Measurements from ENCODE around the gene IFIT1B.

Gene IFIT1B

GRCh38 chr10:89425000-89425399, 47.1 kb downstream of the IFIT1B start (continued):
- TF ChIP-seq ZNF121 (tag by site-specific recombination; IDR thresholded peaks at IDR 0.05) (no peak), ZNF311 (tag by site-specific recombination; IDR thresholded peaks at IDR 0.05; ENCODE audit: borderline replicate concordance) (no peak)

DNA sequence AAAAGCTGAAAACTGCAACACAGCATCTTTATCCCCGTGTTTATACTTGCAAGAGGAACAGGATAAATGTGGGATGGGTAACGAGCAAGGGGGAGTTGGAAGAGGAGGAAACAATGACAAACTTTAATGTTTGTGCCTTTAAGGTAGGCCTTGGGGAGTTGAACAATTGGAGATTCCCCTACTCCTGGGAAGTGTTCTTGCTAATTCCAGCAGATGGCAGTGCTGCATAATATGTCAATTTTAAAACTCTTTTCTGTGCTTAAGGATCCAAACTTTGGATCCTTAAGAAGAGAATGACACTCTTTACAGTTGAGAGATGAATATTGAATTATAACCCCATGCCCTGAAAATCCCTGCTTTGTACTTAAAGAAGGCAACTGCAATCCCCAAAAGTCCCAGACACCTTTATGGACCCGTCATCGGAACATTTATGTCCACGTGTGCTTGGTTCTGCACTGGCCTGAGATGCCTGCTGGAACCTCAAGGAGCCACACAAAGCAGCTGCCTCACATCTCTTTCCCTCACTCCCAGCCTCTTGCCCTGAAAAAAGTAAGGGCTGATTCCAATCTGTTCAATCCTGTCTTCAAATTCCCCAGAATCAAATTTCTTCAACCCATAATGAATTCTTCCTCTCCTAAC, 48.5 kb downstream of the IFIT1B start:
- no peaks in the 10 kb centered on the region for H3K9me3 ChIP-seq (ENCODE audit: control insufficient read depth, insufficient read depth, low read depth, low read length)
- H3K36me3 ChIP-seq (ENCODE audit: control insufficient read depth in 2 of 2, insufficient read depth in 1 of 2, low read length in 2 of 2), result peaks cover 0 to 4% of the 10 kb centered on the region in 2 experiments; a peak in 1 of 3 replicates
- no peak overlapping the region for H3K27ac ChIP-seq (ENCODE audit: extremely low read depth, low read depth, low read length)
- no peak overlapping the region for H3K4me3 ChIP-seq (ENCODE audit: low read depth, low read length)
- ChIA-PET CTCF (interaction anchor here (0.5 to 2.2 kb wide), 9 partner anchors 40 to 1206 kb away, joined by 3 to 7 read pairs (median 3); no protein-coding TSS in a partner anchor), POLR2A (no interaction called here)
- no peaks in the 10 kb centered on the region for H3K4me1 ChIP-seq (ENCODE audit: control insufficient read depth, insufficient read depth, low read length)
- no peak for TF ChIP-seq ZNF707 (tag by site-specific recombination; IDR thresholded peaks at IDR 0.05)
- TF ChIP-seq ZNF214 (tag by site-specific recombination; IDR thresholded peaks at IDR 0.05; ENCODE audit: borderline replicate concordance), result no peak
- no peak for TF ChIP-seq INSM2 (tag by site-specific recombination; IDR thresholded peaks at IDR 0.05)
- no peak for TF ChIP-seq ZNF223 (tag by site-specific recombination; IDR thresholded peaks at IDR 0.05)
- TF ChIP-seq ZNF76 (tag by site-specific recombination; IDR thresholded peaks at IDR 0.05; ENCODE audit: borderline replicate concordance, low read depth), result no peak
- no peak for TF ChIP-seq ZNF184 (tag by site-specific recombination; IDR thresholded peaks at IDR 0.05)
- no peak for TF ChIP-seq SP2 (tag by site-specific recombination; IDR thresholded peaks at IDR 0.05)
- TF ChIP-seq ZNF221 (tag by site-specific recombination; IDR thresholded peaks at IDR 0.05; ENCODE audit: borderline replicate concordance), result no peak
- peak; percentile 94 for TF ChIP-seq ZNF654 (tag by site-specific recombination; IDR thresholded peaks at IDR 0.05; ENCODE audit: low read depth)
- TF ChIP-seq CTCF (tag by site-specific recombination; IDR thresholded peaks at IDR 0.05), result peak; percentile 50
- TF ChIP-seq, protein P1, sequence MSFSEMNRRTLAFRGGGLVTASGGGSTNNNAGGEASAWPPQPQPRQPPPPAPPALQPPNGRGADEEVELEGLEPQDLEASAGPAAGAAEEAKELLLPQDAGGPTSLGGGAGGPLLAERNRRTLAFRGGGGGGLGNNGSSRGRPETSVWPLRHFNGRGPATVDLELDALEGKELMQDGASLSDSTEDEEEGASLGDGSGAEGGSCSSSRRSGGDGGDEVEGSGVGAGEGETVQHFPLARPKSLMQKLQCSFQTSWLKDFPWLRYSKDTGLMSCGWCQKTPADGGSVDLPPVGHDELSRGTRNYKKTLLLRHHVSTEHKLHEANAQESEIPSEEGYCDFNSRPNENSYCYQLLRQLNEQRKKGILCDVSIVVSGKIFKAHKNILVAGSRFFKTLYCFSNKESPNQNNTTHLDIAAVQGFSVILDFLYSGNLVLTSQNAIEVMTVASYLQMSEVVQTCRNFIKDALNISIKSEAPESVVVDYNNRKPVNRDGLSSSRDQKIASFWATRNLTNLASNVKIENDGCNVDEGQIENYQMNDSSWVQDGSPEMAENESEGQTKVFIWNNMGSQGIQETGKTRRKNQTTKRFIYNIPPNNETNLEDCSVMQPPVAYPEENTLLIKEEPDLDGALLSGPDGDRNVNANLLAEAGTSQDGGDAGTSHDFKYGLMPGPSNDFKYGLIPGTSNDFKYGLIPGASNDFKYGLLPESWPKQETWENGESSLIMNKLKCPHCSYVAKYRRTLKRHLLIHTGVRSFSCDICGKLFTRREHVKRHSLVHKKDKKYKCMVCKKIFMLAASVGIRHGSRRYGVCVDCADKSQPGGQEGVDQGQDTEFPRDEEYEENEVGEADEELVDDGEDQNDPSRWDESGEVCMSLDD (tag by site-specific recombination; IDR thresholded peaks at IDR 0.05), result no peak
- TF ChIP-seq ZNF48 (tag by site-specific recombination; IDR thresholded peaks at IDR 0.05), result no peak
- TF ChIP-seq SETDB1 (IDR thresholded peaks at IDR 0.05; ENCODE audit: insufficient read length, low read length), result no peak
- no peak for TF ChIP-seq SALL2 (tag by site-specific recombination; IDR thresholded peaks at IDR 0.05; ENCODE audit: borderline replicate concordance)

GRCh38 chr10:89427629-89428028, 49.8 kb downstream of the IFIT1B start:
- CTCF ChIA-PET, result interaction anchor here (0.7 to 2.9 kb wide), 6 partner anchors 10 to 412 kb away, joined by 3 to 16 read pairs (median 4); no protein-coding TSS in a partner anchor
- H3K4me3 ChIP-seq (ENCODE audit: low read depth, low read length), result no peak overlapping the region
- no peaks in the 10 kb centered on the region for H3K9me3 ChIP-seq (ENCODE audit: control insufficient read depth, insufficient read depth, low read depth, low read length)
- no peaks in the 10 kb centered on the region for H3K36me3 ChIP-seq (ENCODE audit: control insufficient read depth in 2 of 2, insufficient read depth in 1 of 2, low read length in 2 of 2)
- H3K27ac ChIP-seq (ENCODE audit: extremely low read depth, low read depth, low read length), result no peak overlapping the region
- POLR2A ChIA-PET, result no interaction called here
- no peaks in the 10 kb centered on the region for H3K4me1 ChIP-seq (ENCODE audit: control insufficient read depth, insufficient read depth, low read length)
- TF ChIP-seq ZNF701 (tag by site-specific recombination; IDR thresholded peaks at IDR 0.05) (no peak), ZNF169 (tag by site-specific recombination; IDR thresholded peaks at IDR 0.05) (no peak), ZNF366 (tag by site-specific recombination; conservative IDR thresholded peaks at IDR 0.05) (no peak)
